NCI-H345 (cell line): ENCODE data around the gene PDE1C.

Experiments
- DNase-seq: peaks from one replicate; lab custom pipeline; 2025; lab: John Stamatoyannopoulos, UW

PDE1C gene

GRCh38 chr7:32074787-32075585 is 4.8 kb upstream of the PDE1C start:
- DNase-seq = no peak

- no peak for DNase-seq
These were observed 3.3 kb upstream of the PDE1C start for GRCh38 chr7:32073533-32073932.

GRCh38 chr7:32072397-32072796 is 2.2 kb upstream of the PDE1C start:
- no peak for DNase-seq

- no peak for DNase-seq
These were observed 1.4 kb upstream of the PDE1C start for GRCh38 chr7:32071466-32072091.

GRCh38 chr7:32070051-32070405 is 179 bp downstream of the PDE1C start:
- DNase-seq = no peak

GRCh38 chr7:32069116-32069650 is 1.0 kb downstream of the PDE1C start:
- DNase-seq = no peak

GRCh38 chr7:32068411-32069101 is 1.7 kb downstream of the PDE1C start:
- no peak for DNase-seq

- DNase-seq = no peak
These were observed 3.8 kb downstream of the PDE1C start for GRCh38 chr7:32066441-32066840.

- no peak for DNase-seq
These were observed 6.6 kb downstream of the PDE1C start for GRCh38 chr7:32063614-32064013.

GRCh38 chr7:32062150-32062549 is 8.1 kb downstream of the PDE1C start:
- no peak for DNase-seq

- no peak for DNase-seq
These were observed 8.9 kb downstream of the PDE1C start for GRCh38 chr7:32061346-32061745.

- no peak for DNase-seq
These were observed 10.8 kb downstream of the PDE1C start for GRCh38 chr7:32059289-32060011.

- DNase-seq = no peak
These were observed 12.2 kb downstream of the PDE1C start for GRCh38 chr7:32058002-32058401.

GRCh38 chr7:32056767-32057166 is 13.4 kb downstream of the PDE1C start:
- no peak for DNase-seq

GRCh38 chr7:32053204-32053603 is 17.0 kb downstream of the PDE1C start:
- no peak for DNase-seq

- no peak for DNase-seq
These were observed 19.1 kb downstream of the PDE1C start for GRCh38 chr7:32051128-32051527.

GRCh38 chr7:32049599-32049998 is 20.6 kb downstream of the PDE1C start:
- no peak for DNase-seq

- DNase-seq = no peak
These were observed 21.2 kb downstream of the PDE1C start for GRCh38 chr7:32048970-32049491.

- DNase-seq = no peak
These were observed 22.4 kb downstream of the PDE1C start for GRCh38 chr7:32047801-32048200.

- no peak for DNase-seq
These were observed 23.1 kb downstream of the PDE1C start for GRCh38 chr7:32047075-32047474.

- DNase-seq = no peak
These were observed 25.0 kb downstream of the PDE1C start for GRCh38 chr7:32045228-32045627.

GRCh38 chr7:32044739-32045138 is 25.5 kb downstream of the PDE1C start:
- no peak for DNase-seq
